SIG-M5 treated with dmso at 0.1 percent for 504 hours (cell line): ENCODE measurements around the gene FAM124A.

Source experiments
- DNase-seq: peaks from one replicate; lab custom pipeline; 2025; ENCODE audit not compliant: unreplicated experiment; lab: John Stamatoyannopoulos, UW

FAM124A gene

GRCh38 chr13:51218626-51219025, 3.6 kb upstream of the FAM124A start:
- no peak for DNase-seq

GRCh38 chr13:51220706-51221105, 1.5 kb upstream of the FAM124A start:
- no peak for DNase-seq

- DNase-seq = no peak
Observed at GRCh38 chr13:51221108-51221507, 1.1 kb upstream of the FAM124A start.

- DNase-seq = no peak
Observed at GRCh38 chr13:51221674-51222036, 543 bp upstream of the FAM124A start.

- no peak for DNase-seq
Observed at GRCh38 chr13:51222686-51223559, 725 bp downstream of the FAM124A start.

- DNase-seq = no peak
Observed at GRCh38 chr13:51223560-51224270, 1.5 kb downstream of the FAM124A start.

GRCh38 chr13:51225029-51225428, 2.8 kb downstream of the FAM124A start:
- DNase-seq = peak; percentile 77

- DNase-seq = no peak
Observed at GRCh38 chr13:51227404-51227803, 5.2 kb downstream of the FAM124A start.

GRCh38 chr13:51229101-51229719, 7.0 kb downstream of the FAM124A start:
- no peak for DNase-seq

GRCh38 chr13:51229731-51230130, 7.5 kb downstream of the FAM124A start:
- DNase-seq = no peak

- DNase-seq = no peak
Observed at GRCh38 chr13:51230477-51231105, 8.4 kb downstream of the FAM124A start.

GRCh38 chr13:51231456-51231855, 9.3 kb downstream of the FAM124A start:
- no peak for DNase-seq

- no peak for DNase-seq
Observed at GRCh38 chr13:51232328-51232727, 10.1 kb downstream of the FAM124A start.

- no peak for DNase-seq
Observed at GRCh38 chr13:51233117-51233826, 11.1 kb downstream of the FAM124A start.

- DNase-seq = no peak
Observed at GRCh38 chr13:51234676-51235075, 12.5 kb downstream of the FAM124A start.

- no peak for DNase-seq
Observed at GRCh38 chr13:51235186-51235585, 13.0 kb downstream of the FAM124A start.

GRCh38 chr13:51235756-51236490, 13.7 kb downstream of the FAM124A start:
- DNase-seq = no peak

GRCh38 chr13:51236491-51236792, 14.2 kb downstream of the FAM124A start:
- DNase-seq = no peak

GRCh38 chr13:51237386-51237785, 15.2 kb downstream of the FAM124A start:
- no peak for DNase-seq

- no peak for DNase-seq
Observed at GRCh38 chr13:51237887-51238286, 15.7 kb downstream of the FAM124A start.
